ENCODE results near the gene DPY19L1.
"Not testable (repeated sequence)": the region's sequence is repeated elsewhere in the genome, so short reads cannot be mapped to it uniquely, and the experiment has no call there.

Gene DPY19L1

GRCh38 chr7:34982371-34983019 lies 54.8 kb downstream of the DPY19L1 start:
- no peaks in the 10 kb centered on the region for H3K4me1 Mint-ChIP-seq (ENCODE audit: low read depth)
- no peaks in the 10 kb centered on the region for H3K9me3 Mint-ChIP-seq (ENCODE audit: low read depth)
- no peaks in the 10 kb centered on the region for H3K27me3 Mint-ChIP-seq
- no peak overlapping the region for H3K4me3 Mint-ChIP-seq
- peaks cover 10% of the 10 kb centered on the region for H3K36me3 Mint-ChIP-seq
- no peak overlapping the region for H3K27ac Mint-ChIP-seq

- H3K4me3 Mint-ChIP-seq; H3K9me3 Mint-ChIP-seq (ENCODE audit: low read depth); H3K4me1 Mint-ChIP-seq (ENCODE audit: low read depth); H3K27ac Mint-ChIP-seq; H3K27me3 Mint-ChIP-seq: not testable (repeated sequence)
- H3K36me3 Mint-ChIP-seq, result peaks cover 13% of the 10 kb centered on the region
Observed at GRCh38 chr7:34979124-34979523, 58.2 kb downstream of the DPY19L1 start.

GRCh38 chr7:34973400-34973760 lies 63.9 kb downstream of the DPY19L1 start:
- no peaks in the 10 kb centered on the region for H3K9me3 Mint-ChIP-seq (ENCODE audit: low read depth)
- no peaks in the 10 kb centered on the region for H3K27me3 Mint-ChIP-seq
- no peak overlapping the region for H3K4me3 Mint-ChIP-seq
- H3K36me3 Mint-ChIP-seq, result peaks cover 25% of the 10 kb centered on the region
- H3K27ac Mint-ChIP-seq, result no peak overlapping the region
- no peaks in the 10 kb centered on the region for H3K4me1 Mint-ChIP-seq (ENCODE audit: low read depth)

GRCh38 chr7:34972739-34973399 lies 64.4 kb downstream of the DPY19L1 start:
- H3K9me3 Mint-ChIP-seq (ENCODE audit: low read depth); H3K4me3 Mint-ChIP-seq; H3K4me1 Mint-ChIP-seq (ENCODE audit: low read depth); H3K27me3 Mint-ChIP-seq; H3K27ac Mint-ChIP-seq: not testable (repeated sequence)
- peaks cover 25% of the 10 kb centered on the region for H3K36me3 Mint-ChIP-seq

GRCh38 chr7:34967818-34968217 lies 69.5 kb downstream of the DPY19L1 start:
- H3K27me3 Mint-ChIP-seq; H3K4me1 Mint-ChIP-seq (ENCODE audit: low read depth); H3K27ac Mint-ChIP-seq; H3K9me3 Mint-ChIP-seq (ENCODE audit: low read depth); H3K4me3 Mint-ChIP-seq: not testable (repeated sequence)
- H3K36me3 Mint-ChIP-seq, result peaks cover 21% of the 10 kb centered on the region

GRCh38 chr7:34966504-34966903 lies 70.8 kb downstream of the DPY19L1 start:
- H3K27me3 Mint-ChIP-seq; H3K9me3 Mint-ChIP-seq (ENCODE audit: low read depth); H3K4me1 Mint-ChIP-seq (ENCODE audit: low read depth); H3K27ac Mint-ChIP-seq; H3K4me3 Mint-ChIP-seq: not testable (repeated sequence)
- peaks cover 15% of the 10 kb centered on the region for H3K36me3 Mint-ChIP-seq

- Mint-ChIP-seq H3K27me3 (no peaks in the 10 kb centered on the region), H3K36me3 (peaks cover 19% of the 10 kb centered on the region), H3K27ac (no peak overlapping the region), H3K4me1 (ENCODE audit: low read depth) (no peaks in the 10 kb centered on the region), H3K4me3 (no peak overlapping the region), H3K9me3 (ENCODE audit: low read depth) (peaks cover 3% of the 10 kb centered on the region)
Observed at GRCh38 chr7:34958021-34958420, 79.3 kb downstream of the DPY19L1 start.

- no peak overlapping the region for H3K27ac Mint-ChIP-seq
- no peaks in the 10 kb centered on the region for H3K27me3 Mint-ChIP-seq
- no peaks in the 10 kb centered on the region for H3K9me3 Mint-ChIP-seq (ENCODE audit: low read depth)
- H3K4me1 Mint-ChIP-seq (ENCODE audit: low read depth), result no peaks in the 10 kb centered on the region
- peaks cover 12% of the 10 kb centered on the region for H3K36me3 Mint-ChIP-seq
- no peak overlapping the region for H3K4me3 Mint-ChIP-seq
Observed at GRCh38 chr7:34952822-34953221, 84.5 kb downstream of the DPY19L1 start.

GRCh38 chr7:34949361-34949760 lies 87.9 kb downstream of the DPY19L1 start:
- Mint-ChIP-seq H3K4me3 (no peak overlapping the region), H3K36me3 (peaks cover 6% of the 10 kb centered on the region), H3K27ac (no peak overlapping the region), H3K4me1 (ENCODE audit: low read depth) (no peaks in the 10 kb centered on the region), H3K9me3 (ENCODE audit: low read depth) (no peaks in the 10 kb centered on the region), H3K27me3 (no peaks in the 10 kb centered on the region)

- H3K4me3 Mint-ChIP-seq; H3K36me3 Mint-ChIP-seq; H3K27ac Mint-ChIP-seq; H3K4me1 Mint-ChIP-seq (ENCODE audit: low read depth); H3K9me3 Mint-ChIP-seq (ENCODE audit: low read depth); H3K27me3 Mint-ChIP-seq: not testable (repeated sequence)
Observed at GRCh38 chr7:34947427-34947826, 89.9 kb downstream of the DPY19L1 start.

- H3K4me1 Mint-ChIP-seq (ENCODE audit: low read depth), result no peaks in the 10 kb centered on the region
- H3K9me3 Mint-ChIP-seq (ENCODE audit: low read depth), result no peaks in the 10 kb centered on the region
- H3K27ac Mint-ChIP-seq, result no peak overlapping the region
- H3K4me3 Mint-ChIP-seq, result no peak overlapping the region
- H3K27me3 Mint-ChIP-seq, result no peaks in the 10 kb centered on the region
- H3K36me3 Mint-ChIP-seq, result peaks cover 5% of the 10 kb centered on the region
Observed at GRCh38 chr7:34946486-34946885, 90.8 kb downstream of the DPY19L1 start.

- not testable (repeated sequence) for H3K4me1 Mint-ChIP-seq (ENCODE audit: low read depth); H3K4me3 Mint-ChIP-seq; H3K27ac Mint-ChIP-seq; H3K27me3 Mint-ChIP-seq; H3K36me3 Mint-ChIP-seq; H3K9me3 Mint-ChIP-seq (ENCODE audit: low read depth)
Observed at GRCh38 chr7:34945894-34946477, 91.3 kb downstream of the DPY19L1 start.

- no peaks in the 10 kb centered on the region for H3K27me3 Mint-ChIP-seq
- H3K4me3 Mint-ChIP-seq, result no peak overlapping the region
- no peak overlapping the region for H3K27ac Mint-ChIP-seq
- no peaks in the 10 kb centered on the region for H3K9me3 Mint-ChIP-seq (ENCODE audit: low read depth)
- no peaks in the 10 kb centered on the region for H3K4me1 Mint-ChIP-seq (ENCODE audit: low read depth)
- H3K36me3 Mint-ChIP-seq, result peaks cover 19% of the 10 kb centered on the region
Observed at GRCh38 chr7:34939175-34939574, 98.1 kb downstream of the DPY19L1 start.

- not testable (repeated sequence) for H3K9me3 Mint-ChIP-seq (ENCODE audit: low read depth)
Observed at GRCh38 chr7:34935735-34936165, 101.5 kb downstream of the DPY19L1 start.

GRCh38 chr7:34931739-34932138 lies 105.5 kb downstream of the DPY19L1 start:
- no peaks in the 10 kb centered on the region for H3K4me1 Mint-ChIP-seq (ENCODE audit: low read depth)
- no peak overlapping the region for H3K27ac Mint-ChIP-seq
- H3K27me3 Mint-ChIP-seq, result no peaks in the 10 kb centered on the region
- peaks cover 5% of the 10 kb centered on the region for H3K36me3 Mint-ChIP-seq
- no peaks in the 10 kb centered on the region for H3K9me3 Mint-ChIP-seq (ENCODE audit: low read depth)
- H3K4me3 Mint-ChIP-seq, result no peak overlapping the region

More at GRCh38 chr7:34935735-34936165, 101.5 kb downstream of the DPY19L1 start:
- peaks cover 17% of the 10 kb centered on the region for H3K36me3 Mint-ChIP-seq
- not testable (repeated sequence) for H3K4me1 Mint-ChIP-seq (ENCODE audit: low read depth); H3K27me3 Mint-ChIP-seq; H3K27ac Mint-ChIP-seq; H3K4me3 Mint-ChIP-seq

GRCh38 chr7:34929783-34930182 lies 107.5 kb downstream of the DPY19L1 start:
- H3K9me3 Mint-ChIP-seq (ENCODE audit: low read depth); H3K27me3 Mint-ChIP-seq; H3K27ac Mint-ChIP-seq; H3K4me1 Mint-ChIP-seq (ENCODE audit: low read depth); H3K36me3 Mint-ChIP-seq; H3K4me3 Mint-ChIP-seq: not testable (repeated sequence)
